ENCODE data around the gene C3orf18. TPM values are rescaled to one million over a fixed set of nuclear protein-coding genes. Genes with fewer than 3 reads are reported as not detected.

C3orf18 gene
- total and polyA plus RNA-seq, 3 experiments from 2014 or later = 11.5 to 15.8 (median 13.0) TPM

GRCh38 chr3:50575372-50575771, 7.8 kb upstream of the C3orf18 start:
- CTCF ChIA-PET = interaction anchor here (11.7 to 18.9 kb wide), 2 partner anchors 15 to 35 kb away, joined by 176 to 724 read pairs; partner anchors contain the start of genes CISH and MAPKAPK3
- peaks cover 83% of the 10 kb centered on the region for H3K4me1 ChIP-seq (ENCODE audit: insufficient read depth, low read length)
- H3K27me3 Mint-ChIP-seq = peaks cover 0 to 2% of the 10 kb centered on the region in 2 donors
- peaks cover 59 to 84% (median 61%) of the 10 kb centered on the region in 3 donors for H3K4me1 Mint-ChIP-seq
- no peak overlapping the region for H3K4me3 ChIP-seq (ENCODE audit: low read length)
- peak overlapping the region; percentile 81 to 98 (median 95) for H3K27ac Mint-ChIP-seq
- no peaks in the 10 kb centered on the region for H3K9me3 Mint-ChIP-seq
- no peaks in the 10 kb centered on the region for H3K27me3 ChIP-seq (ENCODE audit: insufficient read depth, low read length, poor library complexity, severe bottlenecking)
- H3K36me3 ChIP-seq (ENCODE audit: insufficient read depth, low read length) = peaks cover 7% of the 10 kb centered on the region
- POLR2A ChIA-PET = interaction anchor here (1.6 kb wide), 1 partner anchor 31 kb away, joined by 5 read pairs; no protein-coding TSS in a partner anchor
- DNase-seq = no peak
- peaks cover 0 to 32% (median 0%) of the 10 kb centered on the region in 3 donors for H3K36me3 Mint-ChIP-seq
- peak overlapping the region; percentile 50 for H3K27ac ChIP-seq (ENCODE audit: low read depth, low read length)
- no peaks in the 10 kb centered on the region for H3K9me3 ChIP-seq (ENCODE audit: low read length)
- peak overlapping the region in 3 of 7 donors; percentile 54 to 74 (median 72) for H3K4me3 Mint-ChIP-seq

- Mint-ChIP-seq H3K9me3 (no peaks in the 10 kb centered on the region), H3K27me3 (peaks cover 0 to 2% of the 10 kb centered on the region in 2 donors), H3K36me3 (peaks cover 0 to 28% (median 0%) of the 10 kb centered on the region in 3 donors), H3K27ac (peak overlapping the region; percentile 88 to 98 (median 95)), H3K4me3 (peak overlapping the region; percentile 67 to 85 (median 74)), H3K4me1 (peaks cover 65 to 93% (median 69%) of the 10 kb centered on the region in 3 donors)
- Histone ChIP-seq H3K9me3 (ENCODE audit: low read length) (no peaks in the 10 kb centered on the region), H3K27me3 (ENCODE audit: insufficient read depth, low read length, poor library complexity, severe bottlenecking) (no peaks in the 10 kb centered on the region), H3K4me3 (ENCODE audit: low read length) (peak overlapping the region; percentile 30), H3K36me3 (ENCODE audit: insufficient read depth, low read length) (peaks cover 7% of the 10 kb centered on the region), H3K4me1 (ENCODE audit: insufficient read depth, low read length) (peaks cover 92% of the 10 kb centered on the region), H3K27ac (ENCODE audit: low read depth, low read length) (peak overlapping the region; percentile 65)
- ChIA-PET CTCF (interaction anchor here (0.7 to 18.9 kb wide), 4 partner anchors 16 to 796 kb away, joined by 3 to 724 read pairs (median 98); partner anchors contain the start of genes CISH and MAPKAPK3), POLR2A (interaction anchor here (1.0 to 2.9 kb wide), 4 partner anchors 14 to 39 kb away, joined by 3 to 18 read pairs (median 4); partner anchors contain the start of gene CISH)
- DNase-seq = peak in 1 of 5 donors; percentile 22
Observed at GRCh38 chr3:50574444-50574831, 6.9 kb upstream of the C3orf18 start.

- H3K9me3 ChIP-seq (ENCODE audit: low read length) = no peaks in the 10 kb centered on the region
- peak in 4 of 5 donors; percentile 30 to 65 (median 37) for DNase-seq
- Mint-ChIP-seq H3K27me3 (peaks cover 0 to 2% of the 10 kb centered on the region in 2 donors), H3K9me3 (no peaks in the 10 kb centered on the region), H3K4me1 (peaks cover 63 to 89% (median 70%) of the 10 kb centered on the region in 3 donors), H3K36me3 (peaks cover 0 to 29% (median 0%) of the 10 kb centered on the region in 3 donors), H3K4me3 (peak overlapping the region; percentile 67 to 85 (median 74)), H3K27ac (peak overlapping the region; percentile 88 to 98 (median 95))
- H3K4me3 ChIP-seq (ENCODE audit: low read length) = peak overlapping the region; percentile 54
- ChIA-PET POLR2A (interaction anchor here (1.0 to 2.9 kb wide), 6 partner anchors 15 to 40 kb away, joined by 3 to 18 read pairs (median 4); partner anchors contain the start of gene CISH), CTCF (interaction anchor here (0.7 to 18.9 kb wide), 8 partner anchors 8 to 797 kb away, joined by 3 to 724 read pairs (median 15); partner anchors contain the start of genes CISH and MAPKAPK3)
- H3K27me3 ChIP-seq (ENCODE audit: insufficient read depth, low read length, poor library complexity, severe bottlenecking) = no peaks in the 10 kb centered on the region
- H3K27ac ChIP-seq (ENCODE audit: low read depth, low read length) = peak overlapping the region; percentile 65
- H3K36me3 ChIP-seq (ENCODE audit: insufficient read depth, low read length) = peaks cover 7% of the 10 kb centered on the region
- peaks cover 93% of the 10 kb centered on the region for H3K4me1 ChIP-seq (ENCODE audit: insufficient read depth, low read length)
Observed at GRCh38 chr3:50573566-50574443, 6.3 kb upstream of the C3orf18 start.

GRCh38 chr3:50572801-50573371, 5.3 kb upstream of the C3orf18 start:
- Histone ChIP-seq H3K4me1 (ENCODE audit: insufficient read depth, low read length) (peaks cover 94% of the 10 kb centered on the region), H3K4me3 (ENCODE audit: low read length) (peak overlapping the region; percentile 54), H3K36me3 (ENCODE audit: insufficient read depth, low read length) (peaks cover 6% of the 10 kb centered on the region), H3K27me3 (ENCODE audit: insufficient read depth, low read length, poor library complexity, severe bottlenecking) (no peaks in the 10 kb centered on the region), H3K9me3 (ENCODE audit: low read length) (no peaks in the 10 kb centered on the region), H3K27ac (ENCODE audit: low read depth, low read length) (peak overlapping the region; percentile 65)
- peaks cover 0 to 2% of the 10 kb centered on the region in 2 donors for H3K27me3 Mint-ChIP-seq
- peak overlapping the region; percentile 89 to 98 (median 95) for H3K27ac Mint-ChIP-seq
- peaks cover 0 to 22% (median 0%) of the 10 kb centered on the region in 3 donors for H3K36me3 Mint-ChIP-seq
- peaks cover 67 to 93% (median 73%) of the 10 kb centered on the region in 3 donors for H3K4me1 Mint-ChIP-seq
- CTCF ChIA-PET = interaction anchor here (0.9 to 18.9 kb wide), 9 partner anchors 9 to 226 kb away, joined by 3 to 724 read pairs (median 9); partner anchors contain the start of genes CISH and MAPKAPK3
- H3K4me3 Mint-ChIP-seq = peak overlapping the region; percentile 67 to 85 (median 75)
- DNase-seq = no peak
- no peaks in the 10 kb centered on the region for H3K9me3 Mint-ChIP-seq
- POLR2A ChIA-PET = interaction anchor here (1.0 to 6.1 kb wide), 6 partner anchors 12 to 44 kb away, joined by 3 to 57 read pairs (median 12); partner anchors contain the start of genes CISH and MAPKAPK3

- Mint-ChIP-seq H3K4me3 (peak overlapping the region; percentile 61 to 85 (median 74)), H3K36me3 (peaks cover 0 to 19% (median 0%) of the 10 kb centered on the region in 3 donors), H3K27ac (peak overlapping the region; percentile 89 to 98 (median 95)), H3K4me1 (peaks cover 67 to 90% (median 77%) of the 10 kb centered on the region in 3 donors), H3K27me3 (peaks cover 0 to 2% of the 10 kb centered on the region in 2 donors), H3K9me3 (no peaks in the 10 kb centered on the region)
- ChIA-PET POLR2A (interaction anchor here (1.5 to 6.1 kb wide), 5 partner anchors 13 to 45 kb away, joined by 3 to 57 read pairs (median 18); partner anchors contain the start of genes CISH and MAPKAPK3), CTCF (interaction anchor here (1.1 to 18.9 kb wide), 7 partner anchors 10 to 81 kb away, joined by 3 to 724 read pairs (median 21); partner anchors contain the start of genes CISH and MAPKAPK3)
- Histone ChIP-seq H3K27ac (ENCODE audit: low read depth, low read length) (peak overlapping the region; percentile 6), H3K4me3 (ENCODE audit: low read length) (peak overlapping the region; percentile 54), H3K36me3 (ENCODE audit: insufficient read depth, low read length) (no peaks in the 10 kb centered on the region), H3K9me3 (ENCODE audit: low read length) (no peaks in the 10 kb centered on the region), H3K27me3 (ENCODE audit: insufficient read depth, low read length, poor library complexity, severe bottlenecking) (no peaks in the 10 kb centered on the region), H3K4me1 (ENCODE audit: insufficient read depth, low read length) (peaks cover 90% of the 10 kb centered on the region)
- DNase-seq = peak; percentile 69 to 84 (median 75)
Observed at GRCh38 chr3:50572158-50572557, 4.6 kb upstream of the C3orf18 start.

- H3K36me3 Mint-ChIP-seq = peaks cover 0 to 19% (median 0%) of the 10 kb centered on the region in 3 donors
- no peaks in the 10 kb centered on the region for H3K9me3 Mint-ChIP-seq
- H3K27me3 Mint-ChIP-seq = peaks cover 0 to 2% of the 10 kb centered on the region in 2 donors
- no peak for DNase-seq
- no peak overlapping the region for H3K4me3 ChIP-seq (ENCODE audit: low read length)
- peak overlapping the region in 6 of 8 donors; percentile 43 to 95 (median 92) for H3K27ac Mint-ChIP-seq
- ChIA-PET CTCF (interaction anchor here (1.3 to 18.9 kb wide), 6 partner anchors 10 to 81 kb away, joined by 3 to 724 read pairs (median 22); partner anchors contain the start of genes CISH and MAPKAPK3), POLR2A (interaction anchor here (2.4 to 6.1 kb wide), 5 partner anchors 19 to 46 kb away, joined by 18 to 57 read pairs (median 24); partner anchors contain the start of genes CISH and MAPKAPK3)
- H3K27me3 ChIP-seq (ENCODE audit: insufficient read depth, low read length, poor library complexity, severe bottlenecking) = no peaks in the 10 kb centered on the region
- H3K4me1 ChIP-seq (ENCODE audit: insufficient read depth, low read length) = peaks cover 90% of the 10 kb centered on the region
- H3K36me3 ChIP-seq (ENCODE audit: insufficient read depth, low read length) = no peaks in the 10 kb centered on the region
- H3K9me3 ChIP-seq (ENCODE audit: low read length) = no peaks in the 10 kb centered on the region
- H3K27ac ChIP-seq (ENCODE audit: low read depth, low read length) = no peak overlapping the region
- peak overlapping the region in 2 of 7 donors; percentile 25 to 90 for H3K4me3 Mint-ChIP-seq
- H3K4me1 Mint-ChIP-seq = peaks cover 66 to 91% (median 79%) of the 10 kb centered on the region in 3 donors
Observed at GRCh38 chr3:50571486-50571885, 3.9 kb upstream of the C3orf18 start.

Measured in CD8-positive, alpha-beta memory T cell (primary cell).